ENCODE results near the gene MFSD12.

The MFSD12 gene

DNA sequence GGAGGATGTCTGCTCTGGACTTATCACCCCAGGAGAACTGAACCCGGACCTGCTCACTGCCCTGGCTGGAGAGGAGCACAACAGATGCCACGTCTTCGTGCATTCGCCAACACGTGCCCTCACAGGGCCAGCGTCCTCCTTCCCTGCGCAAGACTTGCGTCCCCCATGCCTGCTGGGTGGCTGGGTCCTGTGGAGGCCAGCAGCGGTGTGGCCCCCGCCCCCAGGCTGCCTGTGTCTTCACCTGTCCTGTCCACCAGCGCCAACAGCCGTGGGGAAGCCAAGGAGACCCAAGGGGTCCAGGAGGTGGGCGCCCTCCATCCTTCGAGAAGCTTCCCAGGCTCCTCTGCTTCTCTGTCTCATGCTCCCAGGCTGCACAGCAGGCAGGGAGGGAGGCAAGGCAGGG lies 21.8 kb downstream of the MFSD12 start:
- Histone ChIP-seq H3F3A (ENCODE audit: insufficient read depth, low read length) (no peaks in the 10 kb centered on the region), H3K27ac (ENCODE audit: low read length) (no peak overlapping the region), H2AFZ (ENCODE audit: low read length) (no peak overlapping the region), H4K20me1 (ENCODE audit: insufficient read depth, low read length) (no peaks in the 10 kb centered on the region), H3K79me2 (ENCODE audit: low read length) (no peaks in the 10 kb centered on the region), H3K9me2 (replicated peaks; ENCODE audit: insufficient read depth, low read length) (no peaks in the 10 kb centered on the region), H3K4me3 (ENCODE audit: low read length) (no peak overlapping the region), H3K4me2 (ENCODE audit: low read depth, low read length) (no peak overlapping the region), H3K9ac (ENCODE audit: low read length) (no peak overlapping the region), H3K9me3 (replicated peaks; ENCODE audit: insufficient read depth, low read length) (no peaks in the 10 kb centered on the region), H3K27me3 (replicated peaks; ENCODE audit: insufficient read depth, low read length) (no peaks in the 10 kb centered on the region), H3K4me1 (ENCODE audit: low read length) (no peaks in the 10 kb centered on the region), H3K36me3 (replicated peaks; ENCODE audit: insufficient read depth, low read length) (no peaks in the 10 kb centered on the region)
- TF ChIP-seq, protein P1, sequence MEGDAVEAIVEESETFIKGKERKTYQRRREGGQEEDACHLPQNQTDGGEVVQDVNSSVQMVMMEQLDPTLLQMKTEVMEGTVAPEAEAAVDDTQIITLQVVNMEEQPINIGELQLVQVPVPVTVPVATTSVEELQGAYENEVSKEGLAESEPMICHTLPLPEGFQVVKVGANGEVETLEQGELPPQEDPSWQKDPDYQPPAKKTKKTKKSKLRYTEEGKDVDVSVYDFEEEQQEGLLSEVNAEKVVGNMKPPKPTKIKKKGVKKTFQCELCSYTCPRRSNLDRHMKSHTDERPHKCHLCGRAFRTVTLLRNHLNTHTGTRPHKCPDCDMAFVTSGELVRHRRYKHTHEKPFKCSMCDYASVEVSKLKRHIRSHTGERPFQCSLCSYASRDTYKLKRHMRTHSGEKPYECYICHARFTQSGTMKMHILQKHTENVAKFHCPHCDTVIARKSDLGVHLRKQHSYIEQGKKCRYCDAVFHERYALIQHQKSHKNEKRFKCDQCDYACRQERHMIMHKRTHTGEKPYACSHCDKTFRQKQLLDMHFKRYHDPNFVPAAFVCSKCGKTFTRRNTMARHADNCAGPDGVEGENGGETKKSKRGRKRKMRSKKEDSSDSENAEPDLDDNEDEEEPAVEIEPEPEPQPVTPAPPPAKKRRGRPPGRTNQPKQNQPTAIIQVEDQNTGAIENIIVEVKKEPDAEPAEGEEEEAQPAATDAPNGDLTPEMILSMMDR (IDR thresholded peaks at IDR 0.05; ENCODE audit: low read length), result no peak
- no peak for TF ChIP-seq EZH2phosphoT487 (IDR thresholded peaks at IDR 0.05; ENCODE audit: low read length)
- TF ChIP-seq EZH2 (optimal IDR thresholded peaks at IDR 0.05; ENCODE audit: low read depth, low read length), result no peak
- no peak for DNase-seq

DNA sequence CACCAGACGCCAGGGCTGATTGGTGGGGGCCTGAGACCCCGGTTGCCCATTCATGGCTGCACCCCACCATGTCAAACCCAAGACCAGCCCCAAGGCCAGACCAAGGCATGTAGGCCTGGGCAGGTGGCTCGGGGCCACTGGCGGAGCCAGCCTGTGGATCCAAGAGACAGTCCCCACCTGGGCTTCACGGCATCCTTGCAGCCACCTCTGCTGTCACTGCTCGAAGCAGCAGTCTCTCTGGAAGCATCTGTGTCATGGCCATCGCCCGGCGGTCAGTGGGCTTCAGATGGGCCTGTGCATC lies 22.2 kb downstream of the MFSD12 start:
- Histone ChIP-seq H3K27me3 (replicated peaks; ENCODE audit: insufficient read depth, low read length) (no peaks in the 10 kb centered on the region), H4K20me1 (ENCODE audit: insufficient read depth, low read length) (no peaks in the 10 kb centered on the region), H3K9ac (ENCODE audit: low read length) (no peak overlapping the region), H3K79me2 (ENCODE audit: low read length) (no peaks in the 10 kb centered on the region), H3K9me2 (replicated peaks; ENCODE audit: insufficient read depth, low read length) (no peaks in the 10 kb centered on the region), H3K4me2 (ENCODE audit: low read depth, low read length) (no peak overlapping the region), H3K27ac (ENCODE audit: low read length) (no peak overlapping the region), H3K4me1 (ENCODE audit: low read length) (no peaks in the 10 kb centered on the region), H3F3A (ENCODE audit: insufficient read depth, low read length) (no peaks in the 10 kb centered on the region), H3K36me3 (replicated peaks; ENCODE audit: insufficient read depth, low read length) (no peaks in the 10 kb centered on the region), H3K9me3 (replicated peaks; ENCODE audit: insufficient read depth, low read length) (no peaks in the 10 kb centered on the region), H2AFZ (ENCODE audit: low read length) (no peak overlapping the region), H3K4me3 (ENCODE audit: low read length) (no peak overlapping the region)
- TF ChIP-seq EZH2phosphoT487 (IDR thresholded peaks at IDR 0.05; ENCODE audit: low read length) (no peak), EZH2 (optimal IDR thresholded peaks at IDR 0.05; ENCODE audit: low read depth, low read length) (no peak)
- TF ChIP-seq, protein P1 (IDR thresholded peaks at IDR 0.05; ENCODE audit: low read length), result no peak
- no peak for DNase-seq

DNA sequence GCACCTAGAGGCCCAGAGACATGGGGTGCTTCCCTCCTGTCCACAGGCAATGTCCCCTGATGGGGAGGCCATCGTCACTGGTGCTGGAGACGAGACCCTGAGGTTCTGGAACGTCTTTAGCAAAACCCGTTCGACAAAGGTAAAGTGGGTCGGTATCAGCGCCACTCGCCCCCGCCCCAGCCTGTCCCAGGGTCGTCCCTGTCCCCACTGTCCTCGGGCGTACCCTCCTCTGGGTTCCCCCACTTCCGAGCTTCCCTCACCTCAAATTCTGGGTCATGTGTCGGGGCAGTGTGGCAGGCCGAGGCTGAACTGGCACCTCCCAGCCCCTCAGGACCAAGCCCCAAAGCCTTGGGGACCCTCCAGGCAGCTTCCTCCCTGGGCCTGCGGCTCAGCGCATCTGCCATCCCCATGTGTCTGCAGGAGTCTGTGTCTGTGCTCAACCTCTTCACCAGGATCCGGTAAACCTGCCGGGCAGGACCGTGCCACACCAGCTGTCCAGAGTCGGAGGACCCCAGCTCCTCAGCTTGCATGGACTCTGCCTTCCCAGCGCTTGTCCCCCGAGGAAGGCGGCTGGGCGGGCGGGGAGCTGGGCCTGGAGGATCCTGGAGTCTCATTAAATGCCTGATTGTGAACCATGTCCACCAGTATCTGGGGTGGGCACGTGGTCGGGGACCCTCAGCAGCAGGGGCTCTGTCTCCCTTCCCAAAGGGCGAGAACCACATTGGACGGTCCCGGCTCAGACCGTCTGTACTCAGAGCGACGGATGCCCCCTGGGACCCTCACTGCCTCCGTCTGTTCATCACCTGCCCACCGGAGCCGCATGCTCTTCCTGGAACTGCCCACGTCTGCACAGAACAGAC lies 22.8 kb downstream of the MFSD12 start:
- Histone ChIP-seq H3F3A (ENCODE audit: insufficient read depth, low read length) (no peaks in the 10 kb centered on the region), H3K9me3 (replicated peaks; ENCODE audit: insufficient read depth, low read length) (no peaks in the 10 kb centered on the region), H3K4me2 (ENCODE audit: low read depth, low read length) (no peak overlapping the region), H3K27me3 (replicated peaks; ENCODE audit: insufficient read depth, low read length) (no peaks in the 10 kb centered on the region), H3K36me3 (replicated peaks; ENCODE audit: insufficient read depth, low read length) (no peaks in the 10 kb centered on the region), H3K27ac (ENCODE audit: low read length) (no peak overlapping the region), H2AFZ (ENCODE audit: low read length) (no peak overlapping the region), H3K9me2 (replicated peaks; ENCODE audit: insufficient read depth, low read length) (no peaks in the 10 kb centered on the region), H4K20me1 (ENCODE audit: insufficient read depth, low read length) (no peaks in the 10 kb centered on the region), H3K4me1 (ENCODE audit: low read length) (no peaks in the 10 kb centered on the region), H3K4me3 (ENCODE audit: low read length) (no peak overlapping the region), H3K79me2 (ENCODE audit: low read length) (no peaks in the 10 kb centered on the region), H3K9ac (ENCODE audit: low read length) (no peak overlapping the region)
- no peak for DNase-seq
- no peak for TF ChIP-seq EZH2 (optimal IDR thresholded peaks at IDR 0.05; ENCODE audit: low read depth, low read length)
- TF ChIP-seq, protein P1 (IDR thresholded peaks at IDR 0.05; ENCODE audit: low read length), result no peak
- no peak for TF ChIP-seq EZH2phosphoT487 (IDR thresholded peaks at IDR 0.05; ENCODE audit: low read length)

Data from MM.1S (cell line).